ENCODE measurements around the gene RSRC1.
"Not testable (repeated sequence)": the region's sequence is repeated elsewhere in the genome, so short reads cannot be mapped to it uniquely, and the experiment has no call there.

Gene RSRC1

DNA sequence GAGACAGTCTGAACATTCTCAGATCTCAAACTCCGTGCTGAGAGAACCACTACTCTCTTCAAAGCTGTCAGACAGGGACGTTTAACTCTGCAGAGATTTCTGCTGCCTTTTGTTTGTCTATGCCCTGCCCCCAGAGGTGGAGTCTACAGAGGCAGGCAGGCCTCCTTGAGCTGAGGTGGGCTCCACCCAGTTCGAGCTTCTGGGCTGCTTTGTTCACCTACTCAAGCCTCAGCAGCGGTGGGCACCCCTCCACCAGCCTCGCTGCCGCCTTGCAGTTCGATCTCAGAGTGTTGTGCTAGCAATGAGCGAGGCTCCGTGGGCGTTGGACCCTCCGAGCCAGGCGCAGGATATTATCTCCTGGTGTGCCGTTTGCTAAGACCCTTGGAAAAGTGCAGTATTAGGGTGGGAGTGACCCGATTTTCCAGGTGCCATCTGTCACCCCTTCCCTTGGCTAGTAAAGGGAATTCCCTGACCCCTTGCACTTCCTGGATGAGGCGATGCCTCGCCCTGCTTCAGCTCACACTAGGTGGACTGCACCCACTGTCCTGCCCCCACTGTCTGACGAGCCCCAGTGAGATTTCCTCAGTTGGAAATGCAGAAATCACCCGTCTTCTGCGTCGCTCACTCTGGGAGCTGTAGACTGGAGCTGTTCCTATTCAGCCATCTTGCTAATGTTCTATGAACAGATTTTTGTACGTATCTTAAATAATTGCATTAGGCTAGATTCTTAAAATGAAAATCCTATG lies 220.0 kb downstream of the RSRC1 start:
- DNase-seq (ENCODE audit: low read depth in 2 of 2): not testable (repeated sequence)

DNA sequence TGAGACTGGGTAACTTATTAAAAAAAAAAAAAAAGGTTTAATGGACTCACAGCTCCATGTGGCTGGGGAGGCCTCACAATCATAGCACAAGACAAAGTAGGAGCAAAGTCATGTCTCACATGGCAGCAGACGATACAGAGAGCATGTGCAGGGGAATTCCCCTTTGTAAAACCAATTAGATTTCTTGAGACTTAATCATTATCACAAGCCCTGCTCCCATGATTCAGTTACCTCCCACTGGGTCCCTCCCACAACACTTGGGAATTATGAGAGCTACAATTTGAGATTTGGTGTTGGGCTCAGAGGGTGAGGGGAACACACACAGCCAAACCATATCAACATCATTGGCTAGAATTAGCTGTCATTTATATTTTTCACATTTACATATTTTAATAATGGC lies 221.0 kb downstream of the RSRC1 start:
- no peak for DNase-seq (ENCODE audit: low read depth in 2 of 2)

- no peak for DNase-seq (ENCODE audit: low read depth in 2 of 2)
Measured at GRCh38 chr3:158333736-158334135, 223.8 kb downstream of the RSRC1 start.

DNA sequence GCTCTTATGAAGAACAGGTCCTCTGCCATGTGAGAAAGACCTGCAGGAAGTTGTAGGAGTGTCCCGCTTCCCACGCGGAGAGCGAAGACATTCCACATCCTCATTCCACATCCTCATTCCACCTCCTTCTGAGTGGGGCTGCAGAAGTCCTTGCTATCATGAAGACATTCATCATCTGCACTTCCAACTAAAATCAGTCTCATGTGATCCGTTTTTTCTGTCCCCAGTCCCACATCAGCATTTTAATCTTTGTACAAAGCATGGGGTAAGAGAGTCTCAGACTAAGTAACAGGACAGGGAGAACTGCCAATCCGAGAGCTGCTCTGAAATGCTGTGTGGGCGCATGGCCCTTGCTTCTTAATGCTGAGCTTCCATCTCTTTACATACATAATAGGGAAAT lies 227.2 kb downstream of the RSRC1 start:
- DNase-seq (ENCODE audit: low read depth in 2 of 2): no peak

DNA sequence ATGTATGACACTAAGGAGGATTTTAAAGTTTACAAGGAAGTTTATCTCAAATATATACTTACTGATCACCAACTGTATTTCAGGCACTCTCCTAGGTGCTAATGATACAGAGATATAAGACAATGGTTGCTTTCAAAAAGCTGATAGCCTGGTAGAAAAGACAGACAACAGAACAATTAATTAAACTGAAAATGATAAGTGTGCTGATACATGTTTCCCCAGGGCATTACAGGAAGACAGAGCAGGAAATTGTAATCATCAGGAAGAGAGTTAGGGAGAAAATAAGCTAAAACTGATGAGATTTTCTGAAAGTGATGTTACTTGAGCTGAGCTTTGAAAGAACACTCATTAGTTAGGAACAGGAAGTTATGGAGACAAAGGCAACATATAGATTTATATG lies 229.7 kb downstream of the RSRC1 start:
- no peak for DNase-seq (ENCODE audit: low read depth in 2 of 2)

DNA sequence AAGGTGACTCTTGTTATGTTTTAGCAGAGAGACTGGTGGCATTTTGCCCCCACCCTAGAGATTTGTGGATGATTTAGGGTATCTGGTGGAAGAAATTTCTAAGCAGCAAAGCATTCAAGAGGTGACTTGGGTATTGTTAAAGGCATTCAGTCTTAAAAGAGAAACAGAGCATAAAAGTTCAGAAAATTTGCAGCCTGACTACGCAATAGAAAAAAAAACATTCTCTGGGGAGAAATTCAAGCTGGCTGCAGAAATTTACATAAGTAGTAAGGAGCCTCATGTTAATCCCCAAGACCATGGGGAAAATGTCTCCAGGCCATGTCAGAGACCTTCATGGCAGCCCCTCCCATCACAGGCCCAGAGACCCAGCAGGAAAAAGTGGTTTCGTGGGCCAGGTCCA lies 231.1 kb downstream of the RSRC1 start:
- DNase-seq (ENCODE audit: low read depth in 2 of 2): not testable (repeated sequence)

DNA sequence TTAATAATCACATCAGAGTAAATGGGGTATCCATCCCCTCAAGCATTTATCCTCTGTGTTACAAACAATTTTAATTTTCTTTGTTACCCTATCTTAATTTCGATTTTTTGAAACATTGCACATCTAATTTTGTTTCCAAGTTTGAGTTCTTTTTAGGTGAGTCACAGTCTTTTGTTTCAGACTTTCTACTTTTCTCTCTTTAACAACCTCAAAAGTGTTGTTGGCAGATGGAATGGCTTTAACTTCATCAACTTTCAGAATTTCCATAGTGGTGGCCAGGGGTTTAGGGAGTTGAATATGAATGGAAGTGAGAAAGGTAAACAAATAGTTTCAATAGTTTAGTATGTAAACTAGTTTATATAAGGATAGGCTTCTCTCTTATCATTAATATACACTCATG lies 238.1 kb downstream of the RSRC1 start:
- no peak for DNase-seq (ENCODE audit: low read depth in 2 of 2)

DNA sequence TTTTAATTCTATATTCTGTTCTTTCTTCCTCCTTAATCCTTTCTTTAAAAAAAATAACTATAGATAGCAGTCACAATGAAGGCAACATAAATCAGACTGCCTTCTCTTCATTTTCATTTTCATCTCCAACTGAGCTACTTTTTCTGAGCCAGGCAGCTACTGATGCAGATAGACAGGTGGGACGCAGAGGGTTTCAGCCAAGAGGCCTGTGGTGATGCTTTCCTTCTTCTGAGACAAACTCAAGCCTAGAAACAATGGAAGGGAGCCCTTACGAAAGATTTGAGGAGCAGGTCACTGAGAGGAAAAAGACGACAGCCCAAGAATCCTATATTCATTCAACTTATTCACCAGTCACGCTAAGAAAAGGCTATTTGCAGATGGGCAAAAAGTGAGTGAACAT lies 241.1 kb downstream of the RSRC1 start:
- no peak for DNase-seq (ENCODE audit: low read depth in 2 of 2)

GRCh38 chr3:158352551-158352950 lies 242.7 kb downstream of the RSRC1 start:
- no peak for DNase-seq (ENCODE audit: low read depth in 2 of 2)

- DNase-seq (ENCODE audit: low read depth in 2 of 2): no peak
Measured at GRCh38 chr3:158354713-158355112, 244.8 kb downstream of the RSRC1 start.

DNA sequence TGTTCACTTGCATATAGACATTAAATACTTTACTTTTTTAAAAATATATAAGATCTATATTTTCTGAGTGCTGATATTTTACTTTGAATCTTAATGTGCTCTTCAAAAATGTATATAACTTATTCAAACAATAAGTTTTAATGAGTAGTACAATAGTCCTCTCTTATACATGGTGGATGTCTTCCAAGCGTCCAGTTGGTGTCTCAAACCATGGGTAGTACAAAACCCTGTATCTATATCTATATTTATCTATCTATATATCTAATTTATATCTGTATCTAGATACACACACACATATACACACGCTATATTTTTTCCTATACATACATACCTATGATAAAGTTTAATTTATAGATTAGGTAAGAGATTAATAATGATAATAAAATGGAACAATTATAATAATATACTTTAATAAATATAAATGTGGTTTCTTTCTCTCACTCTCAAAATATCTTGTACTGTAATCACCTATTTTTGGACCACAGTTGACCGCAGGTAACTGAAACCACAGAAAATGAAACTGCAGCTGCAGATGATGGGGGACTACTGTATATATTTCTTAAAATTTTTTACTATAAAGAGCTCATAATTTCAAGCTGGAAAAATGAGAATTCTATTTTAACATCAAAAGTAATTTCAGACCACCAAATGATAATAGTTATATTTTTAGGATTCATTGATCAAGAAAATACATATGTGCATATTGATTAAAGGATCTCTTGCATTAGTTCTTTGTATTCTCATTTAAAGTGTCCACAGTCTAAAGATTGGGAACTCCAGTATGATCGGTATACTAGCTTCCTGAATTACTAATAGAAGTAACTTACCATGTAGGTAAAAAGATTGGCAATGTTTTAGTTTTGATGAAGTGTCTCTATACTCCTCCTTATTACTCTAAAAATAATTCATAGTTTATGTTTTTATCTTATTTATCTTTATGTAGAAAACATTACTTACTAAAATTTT lies 246.0 kb downstream of the RSRC1 start:
- no peak for DNase-seq (ENCODE audit: low read depth in 2 of 2)

GRCh38 chr3:158359339-158359738 lies 249.4 kb downstream of the RSRC1 start:
- no peak for DNase-seq (ENCODE audit: low read depth in 2 of 2)

GRCh38 chr3:158360756-158361448 lies 251.0 kb downstream of the RSRC1 start:
- DNase-seq (ENCODE audit: low read depth in 2 of 2): no peak

- no peak for DNase-seq (ENCODE audit: low read depth in 2 of 2)
Measured at GRCh38 chr3:158368271-158368670, 258.4 kb downstream of the RSRC1 start.

- DNase-seq (ENCODE audit: low read depth in 2 of 2): no peak
Measured at GRCh38 chr3:158369279-158369678, 259.4 kb downstream of the RSRC1 start.

DNA sequence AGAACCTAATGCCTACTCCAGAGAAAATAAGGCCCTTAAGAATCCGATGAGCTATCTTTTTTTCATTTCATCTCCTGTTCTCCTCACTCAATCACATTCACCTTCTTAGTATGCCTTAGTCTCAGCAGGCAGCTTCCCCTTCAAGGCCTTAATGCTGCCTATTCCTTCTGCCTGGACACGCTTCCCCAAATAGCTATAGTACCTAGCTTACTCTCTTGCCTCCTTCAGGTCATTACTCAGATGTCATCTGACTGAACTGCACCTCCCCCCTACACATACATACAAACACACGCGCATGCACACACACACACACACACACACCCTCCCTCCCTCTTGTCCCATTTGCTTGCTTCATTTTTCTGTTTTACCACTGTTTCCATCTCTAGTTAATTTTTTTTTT lies 269.6 kb downstream of the RSRC1 start:
- no peak for DNase-seq (ENCODE audit: low read depth in 2 of 2)

- DNase-seq (ENCODE audit: low read depth in 2 of 2): no peak
Measured at GRCh38 chr3:158381262-158381868, 271.5 kb downstream of the RSRC1 start.

DNA sequence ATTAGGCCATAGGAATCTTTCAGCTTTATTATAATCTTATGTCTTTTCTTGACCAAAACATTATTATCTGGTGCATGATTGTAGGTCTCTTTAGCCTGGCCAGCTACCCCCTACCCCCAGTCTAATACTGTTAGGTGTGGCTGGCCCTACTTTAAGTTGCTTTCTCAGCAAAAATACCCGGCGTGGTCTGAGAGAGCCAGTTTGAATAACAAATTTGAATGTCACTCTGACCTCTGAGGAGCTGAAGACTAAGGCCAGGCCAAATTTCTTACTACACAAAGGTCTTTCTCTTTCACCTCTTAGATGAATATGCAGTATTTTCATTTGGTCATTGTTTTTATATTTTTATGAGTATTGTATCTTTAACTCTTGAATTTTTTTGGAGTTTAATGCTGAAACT lies 272.6 kb downstream of the RSRC1 start:
- DNase-seq (ENCODE audit: low read depth in 2 of 2): no peak

DNA sequence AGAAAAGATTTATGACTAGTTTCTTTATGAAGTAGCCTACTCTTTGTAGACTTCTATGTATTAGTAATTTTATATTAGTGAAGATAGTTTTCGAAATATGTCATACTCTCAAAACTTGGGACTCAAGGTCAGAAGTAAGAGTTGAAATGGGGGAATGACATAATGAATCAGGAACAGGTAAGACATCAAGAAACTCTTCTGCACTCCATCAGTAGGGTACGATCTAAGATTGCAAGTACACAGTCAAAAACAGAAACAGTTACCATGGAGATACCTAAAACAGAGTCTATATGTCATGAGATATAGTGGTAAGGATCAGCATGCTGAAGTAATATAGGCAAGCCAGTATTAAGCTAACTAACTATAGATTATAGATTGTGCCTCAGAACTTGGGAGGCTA lies 274.1 kb downstream of the RSRC1 start:
- DNase-seq (ENCODE audit: low read depth in 2 of 2): no peak

GRCh38 chr3:158395421-158395820 lies 285.5 kb downstream of the RSRC1 start:
- no peak for DNase-seq (ENCODE audit: low read depth in 2 of 2)

DNA sequence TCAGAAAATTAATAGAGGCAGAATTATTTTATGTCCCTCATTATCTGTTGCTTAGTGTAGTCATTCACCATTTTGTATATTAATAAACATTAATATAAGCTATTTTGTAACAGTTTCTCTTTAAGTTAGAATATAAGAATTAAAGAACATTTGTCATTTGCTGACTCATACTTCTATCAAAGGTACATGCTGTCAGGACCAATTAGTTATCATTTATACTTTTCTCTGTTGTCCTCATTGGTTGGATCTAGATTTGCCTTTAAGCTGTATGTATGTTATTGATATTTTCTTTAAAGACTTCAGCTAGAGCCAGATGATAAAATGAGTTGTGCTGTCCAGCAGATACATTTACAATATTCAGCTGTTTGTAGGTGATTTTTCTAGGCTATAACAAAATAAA lies 292.7 kb downstream of the RSRC1 start:
- DNase-seq (ENCODE audit: low read depth in 2 of 2): no peak

DNA sequence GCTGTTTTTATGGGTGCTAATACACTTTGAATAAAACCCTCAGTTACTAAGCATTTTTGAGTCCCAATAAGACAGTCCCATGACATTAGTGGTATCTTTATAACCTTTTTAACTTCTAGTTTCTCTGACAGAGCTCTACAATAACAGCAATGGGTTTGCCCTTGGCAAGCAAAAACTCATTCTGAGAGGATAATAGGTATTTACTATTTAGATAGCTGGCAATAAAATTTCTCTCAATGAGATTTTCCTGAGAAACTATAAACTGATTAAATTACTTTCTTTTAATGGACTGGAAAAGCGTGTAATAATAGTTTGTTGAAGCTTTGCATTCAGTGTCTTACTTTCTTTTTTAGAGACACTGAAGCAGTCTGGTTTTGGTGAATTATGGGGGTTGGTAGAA lies 293.1 kb downstream of the RSRC1 start:
- no peak for DNase-seq (ENCODE audit: low read depth in 2 of 2)
